HEK293 (cell line): Measurements from ENCODE around the gene GALNT2.
A peak's percentile ranks its signal among the peaks of the same experiment; 100 is the strongest.

ENCODE experiments used
- CTCF ChIA-PET: fragments of 350-600 bp; formaldehyde crosslinking; extraction: SDS; loops from one replicate; lab custom pipeline; 2021; ENCODE audit warnings: antibody characterized with exemption; lab: Yijun Ruan, JAX
- POLR2A ChIA-PET: fragments of 300-600 bp; formaldehyde crosslinking; extraction: SDS; loops from one replicate; lab custom pipeline; 2020; ENCODE audit warnings: antibody characterized with exemption, inconsistent platforms; lab: Yijun Ruan, JAX
- H3K27ac ChIP-seq: fragments of 200-500 bp; sonication (Bioruptor generic); 2 replicates; pipeline ENCODE4 v1.5.1; 2014; ENCODE audit warnings: low read depth, low read length, control low read depth, inconsistent platforms; ENCODE audit errors: extremely low read depth
- H3K36me3 ChIP-seq, 2 experiments: fragments of 200-500 bp in 1 of 2; sonication (Bioruptor generic) in 1 of 2; 1 replicate in 1 of 2; 2 replicates in 1 of 2; pipeline ENCODE4 v1.5.1; 2014 to 2017; ENCODE audit warnings: inconsistent platforms in 2 of 2, low read length in 2 of 2; ENCODE audit not compliant: control insufficient read depth in 2 of 2, insufficient read depth in 1 of 2
- H3K4me1 ChIP-seq: fragments of 200-500 bp; sonication (Bioruptor generic); 2 replicates; pipeline ENCODE4 v1.5.1; 2014; ENCODE audit warnings: mild to moderate bottlenecking, low read length, inconsistent platforms; ENCODE audit not compliant: control insufficient read depth, insufficient read depth
- H3K4me3 ChIP-seq: 2 replicates; pipeline ENCODE4 v1.5.1; 2011; ENCODE audit warnings: low read depth, mild to moderate bottlenecking, control low read depth, low read length, moderate library complexity
- H3K9me3 ChIP-seq: fragments of 200-500 bp; sonication (Bioruptor generic); 2 replicates; pipeline ENCODE4 v1.5.1; 2014; ENCODE audit warnings: low read depth, low read length, inconsistent platforms; ENCODE audit not compliant: control insufficient read depth, insufficient read depth
- GLIS1 ChIP-seq: fragments of 450-650 bp; formaldehyde crosslinking; IDR thresholded peaks from 2 replicates; pipeline ENCODE4 v1.5.1; 2016; ENCODE audit warnings: missing biosample characterization, missing genetic modification characterization
- HOXD13 ChIP-seq: sonication (generic); formaldehyde crosslinking; IDR thresholded peaks from 2 replicates; pipeline ENCODE4 v1.8.0; 2022; ENCODE audit warnings: missing genetic modification reagents, borderline replicate concordance
- IKZF3 ChIP-seq: fragments of 450-650 bp; IDR thresholded peaks from 2 replicates; pipeline ENCODE4 v1.5.0; 2018; ENCODE audit warnings: missing biosample characterization, mild to moderate bottlenecking, missing genetic modification characterization, moderate library complexity
- PBX3 ChIP-seq: sonication (generic); formaldehyde crosslinking; IDR thresholded peaks from 2 replicates; pipeline ENCODE4 v1.8.1; 2022; ENCODE audit warnings: mild to moderate bottlenecking, moderate library complexity, missing genetic modification reagents
- PRDM1 ChIP-seq: fragments of 450-650 bp; formaldehyde crosslinking; IDR thresholded peaks from 2 replicates; pipeline ENCODE4; 2016; ENCODE audit warnings: missing biosample characterization, missing genetic modification characterization
- PRDM2 ChIP-seq: fragments of 450-650 bp; formaldehyde crosslinking; IDR thresholded peaks from 2 replicates; pipeline ENCODE4 v1.5.1; 2016; ENCODE audit warnings: missing biosample characterization, missing genetic modification characterization, borderline replicate concordance
- REPIN1 ChIP-seq: fragments of 450-650 bp; formaldehyde crosslinking; IDR thresholded peaks from 2 replicates; pipeline ENCODE4 v1.5.1; 2017; ENCODE audit warnings: missing biosample characterization, missing genetic modification characterization, low read depth
- TRIM28 ChIP-seq: IDR thresholded peaks from 2 replicates; pipeline ENCODE4 v1.6.1; 2011; ENCODE audit warnings: low read length, control low read depth, borderline replicate concordance
- WT1 ChIP-seq: fragments of 450-650 bp; formaldehyde crosslinking; IDR thresholded peaks from 2 replicates; pipeline ENCODE4 v1.5.1; 2016; ENCODE audit warnings: missing biosample characterization, missing genetic modification characterization
- ZBTB1 ChIP-seq: fragments of 450-650 bp; formaldehyde crosslinking; IDR thresholded peaks from 2 replicates; pipeline ENCODE4 v1.5.1; 2016; ENCODE audit warnings: missing biosample characterization, missing genetic modification characterization
- ZBTB17 ChIP-seq: fragments of 450-650 bp; formaldehyde crosslinking; IDR thresholded peaks from 2 replicates; pipeline ENCODE4 v1.5.1; 2016; ENCODE audit warnings: missing biosample characterization, missing genetic modification characterization
- ZBTB21 ChIP-seq: fragments of 450-650 bp; formaldehyde crosslinking; IDR thresholded peaks from 2 replicates; pipeline ENCODE4 v1.5.1; 2017; ENCODE audit warnings: missing biosample characterization, missing genetic modification characterization
- ZIC2 ChIP-seq: fragments of 450-650 bp; formaldehyde crosslinking; IDR thresholded peaks from 2 replicates; pipeline ENCODE4 v1.5.1; 2016; ENCODE audit warnings: missing biosample characterization, missing genetic modification characterization
- ZNF132 ChIP-seq: fragments of 450-650 bp; formaldehyde crosslinking; IDR thresholded peaks from 2 replicates; pipeline ENCODE4 v1.5.1; 2017; ENCODE audit warnings: missing biosample characterization, missing genetic modification characterization, borderline replicate concordance
- ZNF16 ChIP-seq: fragments of 450-650 bp; formaldehyde crosslinking; IDR thresholded peaks from 2 replicates; pipeline ENCODE4 v1.5.1; 2016; ENCODE audit warnings: low read depth, missing biosample characterization, missing genetic modification characterization
- ZNF280D ChIP-seq: fragments of 450-650 bp; formaldehyde crosslinking; IDR thresholded peaks from 2 replicates; pipeline ENCODE4 v1.5.1; 2016; ENCODE audit warnings: missing biosample characterization, missing genetic modification characterization
- ZNF341 ChIP-seq: fragments of 450-650 bp; formaldehyde crosslinking; IDR thresholded peaks from 2 replicates; pipeline ENCODE4; 2016; ENCODE audit warnings: low read depth, missing biosample characterization, missing genetic modification characterization
- ZNF416 ChIP-seq: fragments of 450-650 bp; formaldehyde crosslinking; IDR thresholded peaks from 2 replicates; pipeline ENCODE4 v1.5.1; 2016; ENCODE audit warnings: missing biosample characterization, missing genetic modification characterization
- ZNF510 ChIP-seq: fragments of 450-650 bp; formaldehyde crosslinking; IDR thresholded peaks from 2 replicates; pipeline ENCODE4 v1.5.1; 2018; ENCODE audit warnings: mild to moderate bottlenecking, missing genetic modification characterization, missing biosample characterization; ENCODE audit not compliant: insufficient replicate concordance
- ZNF600 ChIP-seq: fragments of 450-650 bp; formaldehyde crosslinking; IDR thresholded peaks from 2 replicates; pipeline ENCODE4 v1.5.1; 2016; ENCODE audit warnings: missing biosample characterization, missing genetic modification characterization
- ZNF629 ChIP-seq: fragments of 450-650 bp; formaldehyde crosslinking; IDR thresholded peaks from 2 replicates; pipeline ENCODE4 v1.5.1; 2017; ENCODE audit warnings: missing biosample characterization, missing genetic modification characterization
- ZNF670 ChIP-seq: fragments of 450-650 bp; formaldehyde crosslinking; IDR thresholded peaks from 2 replicates; pipeline ENCODE4 v1.5.1; 2016; ENCODE audit warnings: missing biosample characterization, missing genetic modification characterization, low read depth
- ZNF677 ChIP-seq: fragments of 450-650 bp; IDR thresholded peaks from 2 replicates; pipeline ENCODE4 v1.5.0; 2018; ENCODE audit warnings: missing biosample characterization, mild to moderate bottlenecking, missing genetic modification characterization, moderate library complexity
- ZNF707 ChIP-seq: fragments of 450-650 bp; formaldehyde crosslinking; IDR thresholded peaks from 2 replicates; pipeline ENCODE4 v1.5.1; 2016; ENCODE audit warnings: missing biosample characterization, missing genetic modification characterization
- ZNF747 ChIP-seq: fragments of 450-650 bp; formaldehyde crosslinking; IDR thresholded peaks from 2 replicates; pipeline ENCODE4 v1.5.1; 2016; ENCODE audit warnings: missing biosample characterization, missing genetic modification characterization
- ZSCAN16 ChIP-seq: fragments of 450-650 bp; formaldehyde crosslinking; IDR thresholded peaks from 2 replicates; pipeline ENCODE4 v1.5.1; 2016; ENCODE audit warnings: missing biosample characterization, missing genetic modification characterization

Gene GALNT2

GRCh38 chr1:230139741-230140140, 72.7 kb downstream of the GALNT2 start:
- Histone ChIP-seq H3K36me3 (no peaks in the 10 kb centered on the region), H3K4me1 (peaks cover 8% of the 10 kb centered on the region), H3K9me3 (no peaks in the 10 kb centered on the region), H3K27ac (no peak overlapping the region), H3K4me3 (no peak overlapping the region)
- no peak for TF ChIP-seq ZNF280D (tag by site-specific recombination)
- TF ChIP-seq ZNF510, result no peak
- no peak for TF ChIP-seq ZNF416 (tag by site-specific recombination)
- TF ChIP-seq REPIN1 (tag by site-specific recombination), result no peak
- no peak for TF ChIP-seq ZNF747 (tag by site-specific recombination)
- TF ChIP-seq ZNF707 (tag by site-specific recombination), result no peak
- no peak for TF ChIP-seq ZNF341 (tag by site-specific recombination)
- TF ChIP-seq PBX3, result no peak
- ChIA-PET CTCF (interaction anchor here (0.6 kb wide), 1 partner anchor 215 kb away, joined by 5 read pairs; no protein-coding TSS in a partner anchor), POLR2A (no interaction called here)

GRCh38 chr1:230140221-230141020, 73.4 kb downstream of the GALNT2 start:
- POLR2A ChIA-PET, result interaction anchor here (0.7 kb wide), 1 partner anchor 246 kb away, joined by 3 read pairs; no protein-coding TSS in a partner anchor
- peaks cover 14% of the 10 kb centered on the region for H3K4me1 ChIP-seq
- peak; percentile 75 for TF ChIP-seq IKZF3 (tag by site-specific recombination)
- TF ChIP-seq ZBTB21 (tag by site-specific recombination), result 0 out of 2 replicates have a peak, but pooled peaks have one; percentile 20
- TF ChIP-seq ZNF629, result peak; percentile 89
- TF ChIP-seq PRDM1 (tag by site-specific recombination), result peak; percentile 73
- TF ChIP-seq PRDM2, result no peak
- TF ChIP-seq TRIM28, result peak; percentile 70; the same call in 1 of the 2 replicates
- TF ChIP-seq ZNF16 (tag by site-specific recombination), result no peak
- no peak for TF ChIP-seq ZNF132 (tag by site-specific recombination)
- TF ChIP-seq GLIS1, result peak; percentile 73
- TF ChIP-seq WT1, result 0 out of 2 replicates have a peak, but pooled peaks have one; percentile 25
- TF ChIP-seq ZBTB17, result no peak
- peak; percentile 90 for TF ChIP-seq ZSCAN16 (tag by site-specific recombination)
- peak; percentile 70 for TF ChIP-seq ZIC2 (tag by site-specific recombination)
- no peak for TF ChIP-seq ZNF677 (tag by site-specific recombination)
- TF ChIP-seq ZNF600, result peak; percentile 58
- no peak for TF ChIP-seq ZBTB1 (tag by site-specific recombination)
- no peak for TF ChIP-seq HOXD13
- no peak for TF ChIP-seq ZNF670
- TF ChIP-seq, all 188 proteins: peak for 10
- Histone ChIP-seq H3K27ac (no peak overlapping the region), H3K36me3 (no peaks in the 10 kb centered on the region), H3K9me3 (no peaks in the 10 kb centered on the region), H3K4me3 (no peak overlapping the region)
- CTCF ChIA-PET, result interaction anchor here (0.6 to 1.0 kb wide), 2 partner anchors 11 to 215 kb away, joined by 3 to 5 read pairs; no protein-coding TSS in a partner anchor
